SK-MEL-5 (cell line): ENCODE data around the gene CA12. TPM values are rescaled to one million over a fixed set of nuclear protein-coding genes. Genes with fewer than 3 reads are reported as not detected.

Experiments used
- DNase-seq: peaks from one replicate; pipeline ENCODE4 v3.0.0-alpha.2; 2016; ENCODE audit warnings: low read depth, low spot score
- in situ Hi-C: cut with HindIII; loops from 2 replicates; pipeline ENCODE4 v1.10.0; 2016; ENCODE audit warnings: low sequenced_read_pairs, high pct_unique_total_duplicates, low pct_unique_long_range_greater_than_20kb
- total RNA-seq: library from RNA; depleted of rRNA; stranded (reverse); fragments of >200 nt; shearing (Covaris generic); gene quantifications from 2 replicates; pipeline ENCODE4 v1.2.3, GENCODE V29; 2014

CA12 gene
- total RNA-seq, 1 experiment from 2014 or later: 17.4 TPM

GRCh38 chr15:63387748-63388493 lies 6.3 kb upstream of the CA12 start:
- no peak for DNase-seq
- in situ Hi-C loops: no loop called here

- in situ Hi-C loops: no loop called here
- DNase-seq: no peak
Measured at GRCh38 chr15:63385911-63386531, 4.4 kb upstream of the CA12 start.

DNA sequence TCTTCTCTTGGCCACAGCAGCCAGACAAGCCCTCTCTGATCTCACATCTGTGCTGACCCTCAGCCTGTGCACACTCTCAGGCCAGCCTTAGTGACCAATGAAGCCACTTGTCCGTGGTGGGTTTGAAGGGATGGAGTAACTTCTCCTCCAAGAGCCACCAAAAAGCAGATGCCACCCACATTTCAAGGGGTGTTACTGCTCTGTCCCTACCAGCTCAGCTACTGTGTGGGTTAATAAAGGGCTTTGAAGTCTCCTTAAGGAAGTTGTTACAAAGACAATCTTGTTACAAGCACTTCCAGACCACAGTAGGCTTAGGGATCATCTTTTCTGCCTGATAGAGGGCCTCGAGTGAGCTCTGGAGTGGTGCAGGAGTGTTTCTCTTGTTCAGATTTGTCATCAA lies 3.3 kb upstream of the CA12 start:
- in situ Hi-C loops: no loop called here

DNA sequence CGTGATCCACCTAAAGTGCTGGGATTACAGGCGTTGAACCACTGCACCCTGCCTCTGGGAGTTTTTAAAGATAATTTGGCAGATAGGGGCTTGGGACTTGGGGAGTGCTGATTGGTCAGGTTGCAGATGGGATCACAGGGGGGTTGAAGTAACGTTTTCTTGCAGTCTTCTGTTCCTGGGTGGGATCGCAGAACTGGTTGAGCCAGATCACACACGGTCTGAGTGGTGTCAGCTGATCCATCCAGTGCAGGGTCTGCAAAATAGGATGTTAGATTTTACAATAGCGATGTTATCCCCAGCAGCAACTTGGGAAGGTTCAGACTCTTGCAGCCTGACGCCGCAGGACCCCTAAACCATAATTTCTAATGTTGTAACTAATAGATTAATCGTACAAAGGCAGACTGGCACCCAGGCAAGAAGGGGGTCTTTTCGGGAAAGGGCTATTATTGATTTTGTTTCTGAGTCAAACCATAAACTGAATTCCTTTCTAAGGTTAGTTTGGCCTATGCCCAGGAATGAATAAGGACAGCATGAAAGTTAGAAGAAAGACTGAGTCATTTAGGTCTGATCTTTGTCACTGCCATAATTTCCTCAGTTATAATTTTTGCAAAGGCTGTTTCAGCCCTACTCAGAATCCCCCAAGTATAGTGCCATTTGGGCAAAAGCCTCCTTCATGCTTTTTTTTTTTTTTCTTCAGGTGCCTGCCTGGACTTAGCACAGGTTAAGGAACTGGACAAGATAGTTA lies 1.5 kb upstream of the CA12 start:
- in situ Hi-C loops: no loop called here
- DNase-seq: no peak

More for the DNA sequence above, 3.3 kb upstream of the CA12 start:
- no peak for DNase-seq

DNA sequence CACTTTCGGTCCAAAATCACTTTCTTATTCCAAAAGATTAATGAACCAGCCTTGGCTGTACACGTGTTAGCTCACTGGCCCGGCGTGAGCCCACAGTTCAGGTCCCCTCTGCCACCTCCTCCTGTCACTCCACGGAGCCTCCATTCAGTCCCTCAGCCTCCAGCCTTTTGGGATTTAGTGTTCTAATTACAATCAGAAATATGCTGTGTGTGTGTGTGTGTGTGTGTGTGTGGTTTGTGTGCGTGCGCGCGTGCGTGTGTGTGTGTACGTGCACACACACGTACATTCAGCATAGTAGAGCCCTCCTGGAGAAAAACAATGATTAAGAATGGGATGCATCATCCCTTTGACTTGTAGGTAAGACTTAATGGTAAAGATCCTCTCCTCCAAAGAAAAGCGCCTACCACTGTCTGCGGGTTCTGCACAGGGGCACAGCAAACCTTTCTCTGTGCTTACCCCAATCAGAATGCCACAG lies 801 bp downstream of the CA12 start:
- in situ Hi-C loops: no loop called here
- no peak for DNase-seq

- in situ Hi-C loops: no loop called here
- DNase-seq: no peak
Measured at GRCh38 chr15:63380151-63380807, 1.4 kb downstream of the CA12 start.

GRCh38 chr15:63379492-63380150 lies 2.0 kb downstream of the CA12 start:
- in situ Hi-C loops: no loop called here
- DNase-seq: no peak

- in situ Hi-C loops: no loop called here
Measured at GRCh38 chr15:63378946-63379345, 2.7 kb downstream of the CA12 start.

GRCh38 chr15:63374686-63375520 lies 6.7 kb downstream of the CA12 start:
- in situ Hi-C loops: no loop called here
- DNase-seq: peak; percentile 90

More at GRCh38 chr15:63378946-63379345, 2.7 kb downstream of the CA12 start:
- DNase-seq: no peak

GRCh38 chr15:63373866-63374548 lies 7.6 kb downstream of the CA12 start:
- DNase-seq: no peak
- in situ Hi-C loops: no loop called here

GRCh38 chr15:63373330-63373729 lies 8.3 kb downstream of the CA12 start:
- in situ Hi-C loops: no loop called here
- DNase-seq: no peak

- no peak for DNase-seq
- in situ Hi-C loops: no loop called here
Measured at GRCh38 chr15:63372753-63373152, 8.9 kb downstream of the CA12 start.

DNA sequence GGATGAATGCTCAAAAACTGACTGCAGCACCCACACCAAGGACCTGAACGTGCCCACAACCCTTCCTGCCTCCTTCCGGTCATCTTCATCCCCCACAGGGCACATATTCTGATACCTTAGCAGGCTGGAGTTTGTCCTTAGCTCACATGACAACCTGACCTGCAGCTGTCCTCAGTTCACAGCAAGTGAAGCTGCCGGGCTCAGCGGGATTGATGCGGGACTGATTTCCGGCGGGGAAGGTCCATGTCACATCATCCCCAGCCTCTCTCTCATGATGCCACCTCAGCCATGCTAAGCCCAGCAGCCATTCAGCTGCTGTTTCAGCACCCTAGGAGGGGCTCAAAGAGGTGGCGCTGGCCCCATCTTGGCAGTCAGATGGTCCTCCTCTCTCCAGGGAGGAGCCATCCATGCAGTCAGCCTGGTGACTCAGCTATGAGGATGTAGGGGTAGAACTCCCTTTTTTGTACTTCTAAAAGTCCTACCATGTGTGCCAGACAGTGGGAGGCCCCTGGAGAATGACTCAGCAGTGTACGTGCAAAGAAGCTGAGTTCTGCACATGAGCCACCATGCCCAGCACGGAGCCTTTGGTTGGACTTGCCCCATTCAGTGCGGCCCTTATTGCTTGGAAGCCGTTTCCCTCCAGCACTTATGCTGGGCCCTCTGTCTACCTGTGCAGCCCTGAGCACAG lies 9.5 kb downstream of the CA12 start:
- no peak for DNase-seq
- in situ Hi-C loops: no loop called here

DNA sequence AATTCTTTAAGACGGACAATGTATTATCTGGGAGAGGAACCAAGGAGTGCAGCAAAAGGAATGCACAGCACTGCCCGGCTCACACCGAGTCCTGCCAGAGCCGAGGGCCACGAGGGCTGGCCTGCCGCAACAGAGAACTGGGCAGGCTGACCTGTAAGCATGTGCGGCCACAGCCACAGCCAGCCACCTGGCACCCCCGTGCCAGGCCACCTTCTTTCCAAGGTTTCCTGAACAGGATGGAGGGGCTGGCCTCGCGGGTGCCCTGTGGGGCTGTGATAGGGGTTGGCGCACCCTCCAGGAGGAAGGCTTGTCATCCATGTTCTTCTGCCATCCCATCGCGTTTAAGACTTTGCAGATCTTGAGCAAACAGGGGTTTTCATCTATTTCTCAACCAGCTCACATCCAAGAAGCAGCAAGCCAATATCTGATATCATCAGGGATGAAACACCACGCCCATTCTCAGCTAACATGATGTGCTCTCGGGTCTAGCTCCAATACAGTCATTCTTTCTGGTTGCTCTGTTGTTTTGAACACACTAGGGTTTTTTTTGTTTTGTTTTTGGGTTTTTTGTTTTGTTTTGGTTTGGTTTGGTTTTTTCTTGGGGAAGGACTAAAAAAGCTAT lies 10.2 kb downstream of the CA12 start:
- in situ Hi-C loops: no loop called here
- DNase-seq: no peak

GRCh38 chr15:63370764-63371163 lies 10.9 kb downstream of the CA12 start:
- DNase-seq: no peak
- in situ Hi-C loops: no loop called here
